ENCODE results near the gene PLK5.

- TF ChIP-seq CTCF (IDR thresholded peaks at IDR 0.05) (no peak), POLR2AphosphoS5 (IDR thresholded peaks at IDR 0.05) (no peak), POLR2A (IDR thresholded peaks at IDR 0.05) (no peak)
These were observed 18.9 kb upstream of the PLK5 start for GRCh38 chr19:1505012-1505411.

Data from gastroesophageal sphincter (tissue), 3 donors.